Central memory CD4-positive, alpha-beta T cell (primary cell): ENCODE measurements around the gene MICAL2.
A peak's percentile ranks its signal among the peaks of the same experiment; 100 is the strongest.

Experiments used
- DNase-seq: peaks from one replicate; pipeline ENCODE4 v3.0.0; 2022

MICAL2 gene

GRCh38 chr11:12212821-12213185 lies 102.4 kb downstream of the MICAL2 start:
- no peak for DNase-seq

GRCh38 chr11:12213883-12214282 lies 103.5 kb downstream of the MICAL2 start:
- DNase-seq = no peak

GRCh38 chr11:12214751-12215150 lies 104.4 kb downstream of the MICAL2 start:
- DNase-seq = no peak

GRCh38 chr11:12215181-12215593 lies 104.8 kb downstream of the MICAL2 start:
- no peak for DNase-seq

- DNase-seq = no peak
Observed at GRCh38 chr11:12216041-12216451, 105.7 kb downstream of the MICAL2 start.

- DNase-seq = no peak
Observed at GRCh38 chr11:12216671-12217374, 106.4 kb downstream of the MICAL2 start.

- no peak for DNase-seq
Observed at GRCh38 chr11:12217879-12218278, 107.5 kb downstream of the MICAL2 start.

- DNase-seq = no peak
Observed at GRCh38 chr11:12218909-12219308, 108.5 kb downstream of the MICAL2 start.

- DNase-seq = no peak
Observed at GRCh38 chr11:12219757-12220156, 109.4 kb downstream of the MICAL2 start.

GRCh38 chr11:12220305-12220704 lies 109.9 kb downstream of the MICAL2 start:
- DNase-seq = no peak

GRCh38 chr11:12221051-12221535 lies 110.7 kb downstream of the MICAL2 start:
- no peak for DNase-seq

GRCh38 chr11:12222055-12222792 lies 111.8 kb downstream of the MICAL2 start:
- DNase-seq = no peak

GRCh38 chr11:12223771-12224536 lies 113.6 kb downstream of the MICAL2 start:
- DNase-seq = peak; percentile 19

- peak; percentile 91 for DNase-seq
Observed at GRCh38 chr11:12224537-12224893, 114.1 kb downstream of the MICAL2 start.

- no peak for DNase-seq
Observed at GRCh38 chr11:12225046-12225739, 114.8 kb downstream of the MICAL2 start.

- DNase-seq = no peak
Observed at GRCh38 chr11:12226093-12226492, 115.7 kb downstream of the MICAL2 start.

- no peak for DNase-seq
Observed at GRCh38 chr11:12229450-12230229, 119.2 kb downstream of the MICAL2 start.

GRCh38 chr11:12232160-12232559 lies 121.8 kb downstream of the MICAL2 start:
- DNase-seq = no peak

GRCh38 chr11:12232817-12233601 lies 122.6 kb downstream of the MICAL2 start:
- no peak for DNase-seq

GRCh38 chr11:12233602-12233925 lies 123.2 kb downstream of the MICAL2 start:
- DNase-seq = no peak

GRCh38 chr11:12234221-12234620 lies 123.8 kb downstream of the MICAL2 start:
- no peak for DNase-seq
